Body of pancreas (tissue), 4 donors: ENCODE measurements around the gene MYL3. TPM values are rescaled to one million over a fixed set of nuclear protein-coding genes. Genes with fewer than 3 reads are reported as not detected.

Experiments used
- ATAC-seq: fragments of 150-250 bp; one replicate; pipeline ENCODE4 v1.9.1; 2016
- DNase-seq, 4 donors: peaks; one replicate each; pipeline ENCODE4 v3.0.0-alpha.2; 2019
- H3K27ac ChIP-seq, 4 donors: fragments of 200-600 bp; sonication (generic); 1 replicate in 3 of 4; 2 replicates in 1 of 4; pipeline versions ENCODE4 v1.5.1 to v1.6.1; 2016 to 2019; ENCODE audit warnings: mild to moderate bottlenecking in 1 of 4, mixed read lengths in 1 of 4, moderate library complexity in 1 of 4
- H3K27me3 ChIP-seq, 2 donors: fragments of 200-600 bp; sonication (generic); one replicate each; pipeline ENCODE4 v1.6.0; 2016; ENCODE audit warnings: mild to moderate bottlenecking in 1 of 2
- H3K36me3 ChIP-seq, 2 donors: fragments of 200-600 bp; sonication (generic); replicated peaks in 1 of 2; 2 replicates each; pipeline ENCODE4 v1.5.1; 2016; ENCODE audit warnings: low read depth in 2 of 2; ENCODE audit not compliant: insufficient read depth in 1 of 2
- H3K4me1 ChIP-seq: fragments of 200-600 bp; sonication (generic); one replicate; pipeline ENCODE4 v1.6.0; 2016
- H3K4me3 ChIP-seq, 2 donors: fragments of 200-600 bp; sonication (generic); 1 replicate in 1 of 2; 2 replicates in 1 of 2; pipeline ENCODE4 v1.5.1; 2016 to 2019
- H3K9me3 ChIP-seq, 3 donors: fragments of 200-600 bp; sonication (generic); 1 replicate in 2 of 3; 2 replicates in 1 of 3; pipeline ENCODE4 v1.5.1; 2016
- POLR2A ChIP-seq, 3 donors: fragments of 450-650 bp; IDR thresholded peaks; one replicate each; pipeline ENCODE4 v1.6.1; 2016; ENCODE audit warnings: antibody characterized with exemption in 3 of 3, mild to moderate bottlenecking in 2 of 3
- WGBS, 2 donors: methylation state at CpG; one replicate each; pipeline ENCODE4 v1.1.5; 2017; 5-methylcytosine and 5-hydroxymethylcytosine counted together
- intact Hi-C: fragments of 100-400 bp; cut with DNase I; formaldehyde crosslinking; loops from one replicate; pipeline ENCODE4 v1.15.1; 2023
- total RNA-seq, 2 donors: library from RNA; depleted of rRNA; stranded (reverse); fragments of >200 nt; gene quantifications; one replicate each; pipeline ENCODE4 v1.1.0, GENCODE V29; 2016
- TF ChIP-seq, protein P1 (sequence below), 7 experiments: fragments of 450-650 bp in 4 of 7; fragments of 200-600 bp in 3 of 7; sonication (generic) in 3 of 7; IDR thresholded peaks; one replicate each; pipeline ENCODE4 v1.5.1; 2016 to 2019; ENCODE audit warnings: antibody characterized with exemption in 7 of 7

Gene MYL3
- total RNA-seq, 2 donors from 2014 or later: 10.4 TPM; not detected in 1

DNA sequence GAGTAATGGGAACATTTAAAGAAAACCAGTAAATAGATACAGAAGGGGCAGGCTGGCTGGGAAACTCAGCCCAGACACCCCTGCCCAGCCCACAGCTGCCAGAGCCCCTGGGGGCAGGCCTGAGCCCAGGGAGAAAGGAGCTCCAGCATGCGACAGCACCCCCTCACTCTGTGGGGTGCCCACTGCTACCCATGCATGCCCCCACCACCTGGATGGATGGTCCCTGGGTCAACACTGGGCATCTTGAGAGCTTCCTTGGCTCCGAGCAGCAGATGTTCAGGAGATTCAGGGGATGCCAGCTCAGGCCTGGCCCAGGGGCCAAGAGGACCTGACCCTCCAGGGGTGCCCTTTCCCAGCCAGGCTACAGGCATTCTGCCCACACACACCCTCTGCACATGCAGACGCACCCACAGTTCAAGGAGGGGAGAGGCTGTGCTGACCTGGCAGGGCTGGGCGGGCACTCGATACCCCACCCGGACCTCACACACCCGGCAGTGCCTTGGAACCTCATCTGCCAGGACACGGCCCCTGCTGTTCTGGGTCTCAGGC is 45.8 kb upstream of the MYL3 start:
- 28 to 36% methylated on average over 3 to 8 of the region's 8 CpGs for WGBS, 2 donors
- Histone ChIP-seq H3K27me3 (no peaks in the 10 kb centered on the region), H3K36me3 (no peaks in the 10 kb centered on the region), H3K4me3 (no peak overlapping the region), H3K27ac (no peak overlapping the region), H3K9me3 (no peaks in the 10 kb centered on the region), H3K4me1 (peaks cover 16% of the 10 kb centered on the region)
- TF ChIP-seq, protein P1, sequence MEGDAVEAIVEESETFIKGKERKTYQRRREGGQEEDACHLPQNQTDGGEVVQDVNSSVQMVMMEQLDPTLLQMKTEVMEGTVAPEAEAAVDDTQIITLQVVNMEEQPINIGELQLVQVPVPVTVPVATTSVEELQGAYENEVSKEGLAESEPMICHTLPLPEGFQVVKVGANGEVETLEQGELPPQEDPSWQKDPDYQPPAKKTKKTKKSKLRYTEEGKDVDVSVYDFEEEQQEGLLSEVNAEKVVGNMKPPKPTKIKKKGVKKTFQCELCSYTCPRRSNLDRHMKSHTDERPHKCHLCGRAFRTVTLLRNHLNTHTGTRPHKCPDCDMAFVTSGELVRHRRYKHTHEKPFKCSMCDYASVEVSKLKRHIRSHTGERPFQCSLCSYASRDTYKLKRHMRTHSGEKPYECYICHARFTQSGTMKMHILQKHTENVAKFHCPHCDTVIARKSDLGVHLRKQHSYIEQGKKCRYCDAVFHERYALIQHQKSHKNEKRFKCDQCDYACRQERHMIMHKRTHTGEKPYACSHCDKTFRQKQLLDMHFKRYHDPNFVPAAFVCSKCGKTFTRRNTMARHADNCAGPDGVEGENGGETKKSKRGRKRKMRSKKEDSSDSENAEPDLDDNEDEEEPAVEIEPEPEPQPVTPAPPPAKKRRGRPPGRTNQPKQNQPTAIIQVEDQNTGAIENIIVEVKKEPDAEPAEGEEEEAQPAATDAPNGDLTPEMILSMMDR (IDR thresholded peaks at IDR 0.05): no peak
- no peak for TF ChIP-seq POLR2A (IDR thresholded peaks at IDR 0.05)
- no peak for ATAC-seq
- intact Hi-C loops: no loop called here
- no peak for DNase-seq

DNA sequence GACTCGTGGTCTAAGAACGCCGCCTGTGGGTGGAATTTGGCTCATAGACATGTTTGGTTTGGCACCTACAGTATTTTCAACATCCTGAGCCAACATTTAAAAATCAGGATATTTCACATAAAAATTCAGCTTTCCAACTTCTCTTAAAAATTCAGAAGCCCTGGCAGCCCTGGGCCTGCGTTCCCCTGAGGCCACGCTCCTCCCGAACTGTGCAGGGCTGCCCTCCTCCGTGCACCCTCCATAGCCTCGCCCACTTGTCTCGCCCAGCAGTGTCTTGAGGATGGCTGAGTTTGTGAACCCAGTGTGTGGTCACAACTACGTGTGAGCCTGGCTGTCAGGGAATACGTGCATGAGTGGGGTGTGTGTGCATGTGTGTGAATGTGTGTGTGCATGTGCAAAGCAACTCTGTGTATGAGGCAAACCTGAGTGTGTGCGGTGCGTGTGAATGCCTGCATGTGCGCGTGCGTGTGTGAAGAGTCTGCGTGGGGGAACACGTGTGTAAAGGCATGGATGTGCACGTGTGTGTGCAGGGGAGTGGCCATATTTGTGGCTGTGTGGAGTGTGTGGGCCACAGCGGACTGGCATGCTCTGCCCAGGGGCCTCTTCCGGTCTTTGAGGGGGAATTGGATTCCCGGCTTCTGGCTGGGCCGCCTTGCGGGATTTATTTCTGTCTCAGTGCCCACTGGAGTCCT is 45.2 kb upstream of the MYL3 start:
- peak in 2 of 4 donors; percentile 43 to 58 for DNase-seq
- Histone ChIP-seq H3K4me1 (peaks cover 16% of the 10 kb centered on the region), H3K9me3 (no peaks in the 10 kb centered on the region), H3K27ac (no peak overlapping the region), H3K36me3 (no peaks in the 10 kb centered on the region), H3K4me3 (no peak overlapping the region), H3K27me3 (no peaks in the 10 kb centered on the region)
- no peak for ATAC-seq
- intact Hi-C loops: no loop called here
- TF ChIP-seq, protein P1 (IDR thresholded peaks at IDR 0.05): peak in 3 of 7 experiments; percentile 19 to 48 (median 43)
- no peak for TF ChIP-seq POLR2A (IDR thresholded peaks at IDR 0.05)
- 46 to 61% methylated on average over 24 of the region's 24 CpGs for WGBS, 2 donors

DNA sequence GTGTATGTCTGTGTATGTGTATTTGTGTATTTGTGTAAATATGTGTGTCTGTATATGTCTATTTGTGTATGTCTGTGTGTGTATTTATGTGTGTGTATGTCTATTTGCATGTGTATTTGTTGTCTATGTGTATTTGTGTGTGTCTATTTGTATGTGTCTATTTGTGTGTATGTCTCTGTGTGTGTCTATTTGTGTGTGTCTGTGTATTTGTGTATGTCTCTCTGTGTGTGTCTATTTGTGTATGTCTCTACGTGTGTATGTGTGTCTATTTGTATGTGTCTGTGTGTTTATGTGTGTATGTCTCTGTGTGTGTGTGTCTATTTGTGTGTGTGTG is 44.7 kb upstream of the MYL3 start:
- intact Hi-C loops: no loop called here
- H3K27ac ChIP-seq: no peak overlapping the region
- no peaks in the 10 kb centered on the region for H3K27me3 ChIP-seq
- peaks cover 16% of the 10 kb centered on the region for H3K4me1 ChIP-seq
- no peak overlapping the region for H3K4me3 ChIP-seq
- no peaks in the 10 kb centered on the region for H3K9me3 ChIP-seq
- DNase-seq (no peak), ATAC-seq (no peak)
- TF ChIP-seq, protein P1 (IDR thresholded peaks at IDR 0.05): peak in 2 of 7 experiments; percentile 56 to 58
- no peak for TF ChIP-seq POLR2A (IDR thresholded peaks at IDR 0.05)
- WGBS, 2 donors: 15 to 33% methylated on average over 1 of the region's 1 CpG
- H3K36me3 ChIP-seq: no peaks in the 10 kb centered on the region

DNA sequence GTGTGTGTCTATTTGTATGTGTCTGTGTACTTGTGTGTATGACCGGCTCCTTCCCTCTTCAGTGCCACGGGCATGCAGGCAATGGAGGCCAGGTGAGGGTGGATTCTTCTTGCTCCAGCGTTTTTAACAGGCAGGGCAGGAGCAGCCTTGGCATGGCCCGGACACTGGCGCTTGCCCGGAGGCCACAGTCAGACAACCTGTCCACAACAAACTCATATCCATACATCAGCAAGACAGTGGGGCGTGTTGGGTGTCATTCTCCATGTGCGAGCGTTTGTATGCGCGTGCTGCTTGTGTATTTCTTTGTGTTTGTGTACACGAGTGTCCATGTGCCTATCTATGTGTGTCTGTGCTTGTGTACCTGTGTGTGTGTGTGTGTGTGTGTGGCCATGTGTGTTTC is 44.0 kb upstream of the MYL3 start:
- peak in 1 of 4 donors; percentile 9 for DNase-seq
- intact Hi-C loops: no loop called here
- 65 to 68% methylated on average over 11 to 12 of the region's 12 CpGs for WGBS, 2 donors

More for the DNA sequence above, 44.0 kb upstream of the MYL3 start:
- no peak for ATAC-seq
- no peaks in the 10 kb centered on the region for H3K36me3 ChIP-seq
- H3K4me3 ChIP-seq: no peak overlapping the region
- H3K4me1 ChIP-seq: peaks cover 16% of the 10 kb centered on the region
- H3K27me3 ChIP-seq: no peaks in the 10 kb centered on the region
- no peak overlapping the region for H3K27ac ChIP-seq
- TF ChIP-seq, protein P1 (IDR thresholded peaks at IDR 0.05): no peak
- TF ChIP-seq POLR2A (IDR thresholded peaks at IDR 0.05): no peak
- H3K9me3 ChIP-seq: no peaks in the 10 kb centered on the region
